ENCODE results near the gene CTPS2. TPM values are rescaled to one million over a fixed set of nuclear protein-coding genes. Genes with fewer than 3 reads are reported as not detected.

Gene CTPS2
- total RNA-seq, 1 experiment from 2014 or later: 9.6 TPM

GRCh38 chrX:16743604-16744325, 31.3 kb upstream of the CTPS2 start:
- H3K27ac ChIP-seq (ENCODE audit: low read depth, low read length): no peak overlapping the region
- H3K4me1 ChIP-seq (ENCODE audit: control insufficient read depth in 1 of 2, insufficient read depth in 2 of 2, low read length in 2 of 2): no peaks in the 10 kb centered on the region
- H3K4me3 ChIP-seq (replicated peaks in 1 of 2; ENCODE audit: low read depth in 1 of 2, low read length in 2 of 2): no peak overlapping the region
- DNase-seq (ENCODE audit: low read depth, low spot score) (no peak), ATAC-seq (no peak)
- H3K27me3 ChIP-seq (ENCODE audit: insufficient read depth, low read length): no peaks in the 10 kb centered on the region
- ChIA-PET RAD21 (ENCODE audit: low non-redundant PET in 1 of 2, low total read pairs in 2 of 2, uncharacterized antibody in 2 of 2, unreplicated experiment in 2 of 2) (no interaction called here), POLR2A (no interaction called here), CTCF (no interaction called here)
- H3K36me3 ChIP-seq (ENCODE audit: control insufficient read depth in 1 of 2, insufficient read depth in 2 of 2, low read length in 2 of 2): peaks cover 0 to 4% of the 10 kb centered on the region in 2 experiments; a peak in 2 of 4 replicates
- no peaks in the 10 kb centered on the region for H4K20me1 ChIP-seq (ENCODE audit: insufficient read depth)
- intact Hi-C loops (cut with micrococcal nuclease): no loop called here
- TF ChIP-seq SP1 (IDR thresholded peaks at IDR 0.05; ENCODE audit: low read depth) (no peak), REST (IDR thresholded peaks at IDR 0.05; ENCODE audit: low read depth) (no peak), EGR1 (IDR thresholded peaks at IDR 0.05; ENCODE audit: low read depth) (no peak), EZH2phosphoT487 (IDR thresholded peaks at IDR 0.05; ENCODE audit: borderline replicate concordance) (no peak), ATF3 (IDR thresholded peaks at IDR 0.05) (no peak), FOSL1 (IDR thresholded peaks at IDR 0.05; ENCODE audit: low read depth) (no peak), SRF (IDR thresholded peaks at IDR 0.05; ENCODE audit: low read depth) (no peak), SIN3A (IDR thresholded peaks at IDR 0.05; ENCODE audit: low read depth) (no peak), YY1 (IDR thresholded peaks at IDR 0.05; ENCODE audit: extremely low read depth, insufficient replicate concordance, low read depth, low read length) (no peak), ZBTB33 (IDR thresholded peaks at IDR 0.05; ENCODE audit: extremely low read depth, insufficient replicate concordance, low read length) (no peak), POLR2A (IDR thresholded peaks at IDR 0.05; ENCODE audit: borderline replicate concordance, extremely low read depth, insufficient read depth, insufficient read length) (no peak)
- no peak overlapping the region for H3K9ac ChIP-seq (ENCODE audit: low read length)
- no peak overlapping the region for H2AFZ ChIP-seq (ENCODE audit: low read depth, low read length, poor library complexity, severe bottlenecking)
- H3K4me2 ChIP-seq (ENCODE audit: low read length): no peak overlapping the region
- no peaks in the 10 kb centered on the region for H3K9me2 ChIP-seq (ENCODE audit: insufficient read depth)
- H3K79me2 ChIP-seq (ENCODE audit: insufficient read depth, low read length): no peaks in the 10 kb centered on the region
- H3K9me3 ChIP-seq (ENCODE audit: control insufficient read depth in 1 of 2, insufficient read depth in 1 of 2, low read depth in 1 of 2, low read length in 2 of 2): no peaks in the 10 kb centered on the region
- no TSS peak for BruUV-seq (replicated peaks)

Measured in HCT116 (cell line).